Endodermal cell (in vitro differentiated cells): ENCODE measurements around the gene RDH8. TPM values are rescaled to one million over a fixed set of nuclear protein-coding genes. Genes with fewer than 3 reads are reported as not detected.

Experiments used
- DNase-seq: peaks from one replicate; pipeline ENCODE4 v3.0.0-alpha.2; 2017
- H3K27ac ChIP-seq: 2 replicates; pipeline ENCODE4 v1.5.1; 2013; ENCODE audit warnings: mild to moderate bottlenecking, low read depth, low read length, moderate library complexity
- H3K27me3 ChIP-seq: 2 replicates; pipeline ENCODE4 v1.6.1; 2013; ENCODE audit warnings: mild to moderate bottlenecking, low read length, moderate library complexity; ENCODE audit not compliant: insufficient read depth, control insufficient read depth, poor library complexity, severe bottlenecking
- H3K36me3 ChIP-seq: 2 replicates; pipeline ENCODE4 v1.7.0; 2013; ENCODE audit warnings: mild to moderate bottlenecking, low read length, moderate library complexity; ENCODE audit not compliant: control insufficient read depth, insufficient read depth
- H3K4me1 ChIP-seq: one replicate; pipeline ENCODE4 v1.7.0; 2013; ENCODE audit warnings: low read length; ENCODE audit not compliant: control insufficient read depth, insufficient read depth
- H3K4me3 ChIP-seq: 2 replicates; pipeline ENCODE4 v1.5.1; 2013; ENCODE audit warnings: mild to moderate bottlenecking, low read length, moderate library complexity
- H3K9ac ChIP-seq: 2 replicates; pipeline ENCODE4 v1.6.1; 2013; ENCODE audit warnings: mild to moderate bottlenecking, low read length, moderate library complexity; ENCODE audit not compliant: poor library complexity, severe bottlenecking; ENCODE audit errors: extremely low read depth
- H3K9me3 ChIP-seq: 2 replicates; pipeline ENCODE4 v1.6.1; 2013; ENCODE audit warnings: mild to moderate bottlenecking, low read length, moderate library complexity; ENCODE audit not compliant: control insufficient read depth
- H3K27ac Mint-ChIP-seq: 2 replicates; pipeline ENCODE4 v1.8.0; 2020; ENCODE audit warnings: mixed read lengths
- H3K27me3 Mint-ChIP-seq: 2 replicates; pipeline ENCODE4 v1.8.0; 2021; ENCODE audit warnings: mild to moderate bottlenecking, mixed read lengths; ENCODE audit not compliant: insufficient read depth
- H3K36me3 Mint-ChIP-seq: 2 replicates; pipeline ENCODE4 v1.8.0; 2020; ENCODE audit warnings: low read depth, mixed read lengths
- H3K4me1 Mint-ChIP-seq: 2 replicates; pipeline ENCODE4 v1.8.0; 2020; ENCODE audit warnings: mixed read lengths
- H3K4me3 Mint-ChIP-seq: 2 replicates; pipeline ENCODE4 v1.8.0; 2020; ENCODE audit warnings: mild to moderate bottlenecking, moderate library complexity, mixed read lengths
- H3K9me3 Mint-ChIP-seq: 2 replicates; pipeline ENCODE4 v1.8.0; 2020; ENCODE audit warnings: mild to moderate bottlenecking, mixed read lengths
- WGBS, 2 experiments: methylation state at CpG; one replicate each; pipeline versions ENCODE4 v1.1.5 to v1.1.7; 2013; ENCODE audit warnings: missing lambda C conversion rate in 2 of 2, mixed read lengths in 1 of 2; ENCODE audit not compliant: insufficient coverage in 1 of 2, insufficient read length in 1 of 2; 5-methylcytosine and 5-hydroxymethylcytosine counted together
- total RNA-seq, 2 donors: library from RNA; stranded (reverse); fragmentation: NEBNext Ultra II Directional in 1 of 2; extraction: Animal tissue kit (Norgen Biotek cat#: 25700) in 1 of 2; gene quantifications; 2 replicates in 1 of 2; 3 replicates in 1 of 2; pipeline ENCODE4 v1.2.1, GENCODE V29; 2021
- TF ChIP-seq, protein P1 (sequence below): fragments of 200-600 bp; sonication (generic); conservative IDR thresholded peaks from 2 replicates; pipeline ENCODE4 v1.5.0; 2021; ENCODE audit warnings: antibody characterized with exemption, mild to moderate bottlenecking

Gene RDH8
- total RNA-seq, 2 donors from 2014 or later = not detected

GRCh38 chr19:10018263-10018662 is 5.0 kb downstream of the RDH8 start:
- H3K27me3 Mint-ChIP-seq = peaks cover 12% of the 10 kb centered on the region
- no peak for DNase-seq
- no peak overlapping the region for H3K4me3 Mint-ChIP-seq
- Histone ChIP-seq H3K36me3 (no peaks in the 10 kb centered on the region), H3K4me1 (no peaks in the 10 kb centered on the region), H3K9ac (no peak overlapping the region), H3K9me3 (no peaks in the 10 kb centered on the region), H3K27ac (no peak overlapping the region), H3K27me3 (peaks cover 9% of the 10 kb centered on the region), H3K4me3 (no peak overlapping the region)
- H3K9me3 Mint-ChIP-seq = no peaks in the 10 kb centered on the region
- no peaks in the 10 kb centered on the region for H3K36me3 Mint-ChIP-seq
- H3K27ac Mint-ChIP-seq = no peak overlapping the region
- 83 to 97% methylated on average over 2 to 3 of the region's 3 CpGs for WGBS, 2 experiments
- H3K4me1 Mint-ChIP-seq = no peaks in the 10 kb centered on the region
- TF ChIP-seq, protein P1, sequence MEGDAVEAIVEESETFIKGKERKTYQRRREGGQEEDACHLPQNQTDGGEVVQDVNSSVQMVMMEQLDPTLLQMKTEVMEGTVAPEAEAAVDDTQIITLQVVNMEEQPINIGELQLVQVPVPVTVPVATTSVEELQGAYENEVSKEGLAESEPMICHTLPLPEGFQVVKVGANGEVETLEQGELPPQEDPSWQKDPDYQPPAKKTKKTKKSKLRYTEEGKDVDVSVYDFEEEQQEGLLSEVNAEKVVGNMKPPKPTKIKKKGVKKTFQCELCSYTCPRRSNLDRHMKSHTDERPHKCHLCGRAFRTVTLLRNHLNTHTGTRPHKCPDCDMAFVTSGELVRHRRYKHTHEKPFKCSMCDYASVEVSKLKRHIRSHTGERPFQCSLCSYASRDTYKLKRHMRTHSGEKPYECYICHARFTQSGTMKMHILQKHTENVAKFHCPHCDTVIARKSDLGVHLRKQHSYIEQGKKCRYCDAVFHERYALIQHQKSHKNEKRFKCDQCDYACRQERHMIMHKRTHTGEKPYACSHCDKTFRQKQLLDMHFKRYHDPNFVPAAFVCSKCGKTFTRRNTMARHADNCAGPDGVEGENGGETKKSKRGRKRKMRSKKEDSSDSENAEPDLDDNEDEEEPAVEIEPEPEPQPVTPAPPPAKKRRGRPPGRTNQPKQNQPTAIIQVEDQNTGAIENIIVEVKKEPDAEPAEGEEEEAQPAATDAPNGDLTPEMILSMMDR = no peak

DNA sequence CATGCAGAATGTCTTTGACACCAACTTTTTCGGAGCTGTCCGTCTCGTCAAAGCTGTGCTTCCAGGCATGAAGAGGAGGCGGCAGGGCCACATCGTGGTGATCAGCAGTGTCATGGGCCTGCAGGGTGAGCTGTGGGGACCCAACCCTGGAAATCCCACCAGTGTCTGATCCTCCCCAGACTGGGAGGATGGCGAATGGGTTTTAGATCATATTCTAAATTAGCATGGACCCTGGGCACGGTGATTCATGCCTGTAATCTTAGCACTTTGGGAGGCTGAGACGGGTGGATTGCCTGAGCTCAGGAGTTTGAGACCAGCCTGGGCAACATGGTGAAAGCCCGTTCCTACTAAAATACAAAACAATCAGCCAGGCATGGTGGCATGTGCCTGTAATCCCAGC is 5.5 kb downstream of the RDH8 start:
- H3K36me3 Mint-ChIP-seq = no peaks in the 10 kb centered on the region
- H3K9me3 Mint-ChIP-seq = no peaks in the 10 kb centered on the region
- no peak overlapping the region for H3K27ac Mint-ChIP-seq
- H3K27ac ChIP-seq = no peak overlapping the region
- DNase-seq = no peak
- H3K27me3 Mint-ChIP-seq = peaks cover 7% of the 10 kb centered on the region
- TF ChIP-seq, protein P1 = no peak
- H3K27me3 ChIP-seq = peaks cover 4% of the 10 kb centered on the region
- H3K9me3 ChIP-seq = no peaks in the 10 kb centered on the region
- no peak overlapping the region for H3K4me3 ChIP-seq
- no peaks in the 10 kb centered on the region for H3K36me3 ChIP-seq
- no peak overlapping the region for H3K4me3 Mint-ChIP-seq
- no peak overlapping the region for H3K9ac ChIP-seq
- no peaks in the 10 kb centered on the region for H3K4me1 ChIP-seq
- 85 to 89% methylated on average over 8 to 9 of the region's 9 CpGs for WGBS, 2 experiments
- no peaks in the 10 kb centered on the region for H3K4me1 Mint-ChIP-seq

GRCh38 chr19:10019246-10019645 is 6.0 kb downstream of the RDH8 start:
- Mint-ChIP-seq H3K9me3 (no peaks in the 10 kb centered on the region), H3K4me1 (no peaks in the 10 kb centered on the region), H3K36me3 (no peaks in the 10 kb centered on the region), H3K27me3 (peaks cover 5% of the 10 kb centered on the region), H3K27ac (no peak overlapping the region), H3K4me3 (no peak overlapping the region)
- no peaks in the 10 kb centered on the region for H3K4me1 ChIP-seq
- H3K4me3 ChIP-seq = no peak overlapping the region
- H3K27me3 ChIP-seq = no peaks in the 10 kb centered on the region
- no peaks in the 10 kb centered on the region for H3K9me3 ChIP-seq
- TF ChIP-seq, protein P1 = no peak
- H3K9ac ChIP-seq = no peak overlapping the region
- WGBS, 2 experiments = 70 to 80% methylated on average over 4 to 5 of the region's 5 CpGs
- DNase-seq = no peak
- no peaks in the 10 kb centered on the region for H3K36me3 ChIP-seq
- no peak overlapping the region for H3K27ac ChIP-seq
